Measurements from ENCODE around the gene FAM90A26. TPM values are rescaled to one million over a fixed set of nuclear protein-coding genes. Genes with fewer than 3 reads are reported as not detected.

FAM90A26 gene
- total RNA-seq, 6 experiments from 2014 or later, result not detected

Other genes with a start within 250 kb of the FAM90A26 start
- gene USP17L10, start 40.2 kb downstream of the FAM90A26 start, total RNA-seq, result not detected
- gene USP17L11, start 45.0 kb downstream of the FAM90A26 start, total RNA-seq, result not detected
- not detected for gene USP17L12, start 49.7 kb downstream of the FAM90A26 start, total RNA-seq
- not detected for gene USP17L13, start 54.5 kb downstream of the FAM90A26 start, total RNA-seq
- gene USP17L15, start 64.0 kb downstream of the FAM90A26 start, total RNA-seq, result not detected
- not detected for gene USP17L17, start 73.5 kb downstream of the FAM90A26 start, total RNA-seq
- gene USP17L18, start 78.2 kb downstream of the FAM90A26 start, total RNA-seq, result not detected
- not detected for gene USP17L19, start 83.0 kb downstream of the FAM90A26 start, total RNA-seq
- gene USP17L20, start 87.7 kb downstream of the FAM90A26 start, total RNA-seq, result not detected
- not detected for gene USP17L21, start 92.5 kb downstream of the FAM90A26 start, total RNA-seq
- gene USP17L22, start 97.2 kb downstream of the FAM90A26 start, total RNA-seq, result not detected
- gene USP17L24, start 154.8 kb downstream of the FAM90A26 start, total RNA-seq, result not detected
- gene USP17L25, start 159.5 kb downstream of the FAM90A26 start, total RNA-seq, result not detected
- gene USP17L26, start 164.2 kb downstream of the FAM90A26 start, total RNA-seq, result not detected
- not detected for gene USP17L5, start 169.0 kb downstream of the FAM90A26 start, total RNA-seq
- gene USP17L27, start 173.7 kb downstream of the FAM90A26 start, total RNA-seq, result not detected
- gene USP17L28, start 178.5 kb downstream of the FAM90A26 start, total RNA-seq, result not detected
- not detected for gene USP17L29, start 183.2 kb downstream of the FAM90A26 start, total RNA-seq
- gene USP17L30, start 192.7 kb downstream of the FAM90A26 start, total RNA-seq, result not detected